HG03135 (cell line): ENCODE data around the gene VARS1.
A peak's percentile ranks its signal among the peaks of the same experiment; 100 is the strongest.
"Not testable (repeated sequence)": the region's sequence is repeated elsewhere in the genome, so short reads cannot be mapped to it uniquely, and the experiment has no call there.

Source experiments
- ATAC-seq: cut with Tn5 transposase; IDR thresholded peaks from one replicate; pipeline ENCODE4 v1.9.1; 2021; ENCODE audit warnings: mild to moderate bottlenecking, moderate library complexity; ENCODE audit not compliant: unreplicated experiment

The VARS1 gene

DNA sequence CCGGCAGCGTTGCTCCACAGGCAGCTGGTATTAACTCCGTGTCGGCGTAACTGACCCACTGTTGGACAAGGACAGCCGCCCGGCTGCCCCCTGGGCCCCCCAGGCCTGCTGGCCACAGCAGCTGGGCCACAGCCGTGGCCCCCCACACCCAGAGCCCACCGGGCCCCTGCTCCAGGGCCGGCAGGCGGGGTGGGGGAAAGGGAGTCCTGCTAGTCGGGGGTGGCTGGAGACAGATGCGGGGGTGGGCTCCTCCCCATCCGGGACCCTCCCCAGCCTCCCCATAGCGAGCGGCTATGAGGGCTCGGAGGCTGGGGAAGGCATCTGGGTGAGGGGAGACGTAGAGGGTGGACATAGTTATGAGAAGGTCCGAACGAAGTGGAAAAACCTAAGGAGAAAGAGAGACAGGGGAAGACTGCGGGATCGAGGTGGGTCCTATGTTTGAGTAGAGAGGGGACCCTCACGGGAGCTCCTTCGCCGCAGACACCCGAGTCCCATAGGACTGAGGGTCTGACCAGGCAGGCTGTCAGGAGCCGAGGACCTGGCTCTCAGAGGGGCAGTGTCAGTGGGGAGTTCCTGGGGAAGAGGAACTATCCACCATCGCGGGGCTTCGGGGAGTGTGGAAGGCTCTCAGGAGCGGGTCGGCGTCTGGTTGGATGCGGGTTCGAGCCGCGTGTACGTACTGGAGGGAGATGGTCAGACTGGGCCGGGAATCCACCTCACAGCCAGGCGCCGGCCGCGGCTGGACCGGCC lies 511 bp downstream of the VARS1 start:
- peak; percentile 3 for ATAC-seq

DNA sequence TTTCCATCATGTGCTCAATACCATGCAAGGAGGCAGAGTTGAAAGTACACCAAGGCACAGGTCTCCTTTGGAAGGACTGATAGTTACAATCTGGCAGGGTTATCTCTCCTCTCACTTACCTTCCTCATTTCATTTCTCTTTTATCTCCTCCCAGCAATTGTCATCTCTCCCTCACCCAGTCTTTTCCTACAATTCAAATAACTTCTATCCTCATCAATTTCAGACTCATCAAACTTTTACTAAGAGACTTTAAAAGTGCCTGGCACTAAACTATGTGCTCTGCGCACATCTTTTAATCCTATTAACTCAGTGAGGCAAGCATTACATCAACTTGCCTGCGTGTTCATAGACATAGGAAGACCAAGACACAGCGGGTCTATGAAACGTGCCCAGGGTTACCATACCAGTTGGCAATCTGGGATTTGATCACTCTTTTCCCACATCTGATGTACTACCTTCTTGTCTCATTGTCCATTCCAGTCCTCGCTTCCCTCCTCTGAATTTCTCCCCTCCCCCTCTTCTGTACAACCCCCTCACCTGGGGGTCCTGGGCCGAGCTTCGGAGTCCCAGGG lies 1.2 kb downstream of the VARS1 start:
- ATAC-seq = no peak

DNA sequence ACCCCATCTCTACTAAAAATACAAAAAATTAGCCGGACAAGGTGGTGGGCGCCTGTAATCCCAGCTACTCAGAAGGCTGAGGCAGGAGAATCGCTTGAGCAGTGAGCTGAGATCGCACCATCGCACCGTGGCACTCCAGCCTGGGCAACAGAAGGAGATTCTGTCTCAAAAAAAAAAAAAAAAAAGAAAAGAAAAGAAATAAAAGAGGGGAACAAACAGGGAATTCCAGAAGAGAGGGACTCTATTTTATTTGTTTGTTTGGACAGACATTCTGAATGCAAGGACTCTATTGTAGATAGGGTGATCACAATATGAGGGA lies 1.7 kb downstream of the VARS1 start:
- ATAC-seq = not testable (repeated sequence)

DNA sequence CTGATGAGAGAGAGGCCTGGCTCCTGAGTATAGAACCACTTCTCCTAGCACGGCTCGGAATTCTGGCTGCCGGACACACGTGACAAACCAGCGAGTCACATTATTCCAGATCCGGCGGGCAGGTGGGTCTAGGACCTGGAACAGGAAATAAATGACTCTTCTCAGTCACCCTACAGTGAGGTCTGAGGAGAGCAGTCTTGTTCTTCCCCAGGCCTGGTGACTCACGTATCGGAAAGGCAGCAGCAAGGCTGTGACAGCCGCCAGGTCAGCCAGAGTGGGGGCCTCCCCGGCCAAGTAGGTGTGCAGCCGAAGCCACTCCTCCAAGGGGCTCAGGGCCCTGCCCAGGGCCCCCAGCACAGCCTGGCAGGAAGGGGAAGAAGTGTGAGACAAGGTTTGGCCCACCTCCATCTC lies 2.8 kb downstream of the VARS1 start:
- ATAC-seq = no peak

DNA sequence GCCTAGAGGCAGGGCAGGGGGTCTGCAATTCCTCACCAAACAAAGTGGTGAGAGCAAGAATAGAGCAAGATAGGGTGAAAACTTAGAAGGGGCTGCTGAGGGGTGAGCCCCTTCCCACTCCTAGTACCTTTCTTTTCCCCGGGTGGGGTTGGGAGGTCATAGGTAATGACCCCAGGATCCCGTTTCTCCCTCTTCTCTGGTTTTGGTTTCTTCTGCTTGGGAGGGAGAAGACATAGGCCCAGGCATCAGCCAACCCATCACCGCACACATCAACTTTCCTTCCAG lies 3.5 kb downstream of the VARS1 start:
- no peak for ATAC-seq

DNA sequence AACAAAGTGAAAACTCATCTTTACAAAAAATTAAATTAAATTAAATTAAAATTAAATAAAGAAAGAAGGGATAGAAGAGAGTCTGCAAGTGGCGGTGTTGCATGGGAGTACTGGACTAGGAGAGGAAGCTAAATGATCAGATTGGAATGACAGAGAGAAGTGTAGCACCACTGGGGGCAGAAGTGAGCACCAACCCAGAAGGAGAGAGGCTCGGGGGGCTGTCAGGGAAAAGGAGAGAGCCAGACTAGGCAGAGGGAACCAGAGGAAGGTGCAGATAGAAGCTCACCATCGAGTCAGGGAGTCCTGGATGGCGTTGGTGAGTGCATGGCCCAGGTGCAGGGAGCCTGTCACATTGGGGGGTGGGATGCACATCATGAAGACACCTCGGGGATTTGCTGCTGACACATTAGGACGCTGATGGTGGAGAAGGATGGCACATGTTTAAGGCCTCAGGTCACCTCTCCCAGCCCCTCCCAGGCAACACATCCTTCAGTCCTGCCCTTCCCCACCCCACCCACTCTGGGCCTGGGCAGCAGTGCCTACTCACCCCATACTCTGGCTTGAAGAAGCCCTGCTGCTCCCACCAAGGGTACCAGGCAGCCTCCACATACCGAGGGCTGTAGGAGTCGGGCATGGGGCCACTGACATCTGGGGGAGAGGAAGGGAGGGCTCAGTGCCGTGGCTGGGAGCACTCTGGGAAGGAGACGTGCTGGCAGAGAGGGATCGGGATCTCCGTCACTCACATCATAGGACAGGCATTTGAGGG lies 4.0 kb downstream of the VARS1 start:
- ATAC-seq = no peak

DNA sequence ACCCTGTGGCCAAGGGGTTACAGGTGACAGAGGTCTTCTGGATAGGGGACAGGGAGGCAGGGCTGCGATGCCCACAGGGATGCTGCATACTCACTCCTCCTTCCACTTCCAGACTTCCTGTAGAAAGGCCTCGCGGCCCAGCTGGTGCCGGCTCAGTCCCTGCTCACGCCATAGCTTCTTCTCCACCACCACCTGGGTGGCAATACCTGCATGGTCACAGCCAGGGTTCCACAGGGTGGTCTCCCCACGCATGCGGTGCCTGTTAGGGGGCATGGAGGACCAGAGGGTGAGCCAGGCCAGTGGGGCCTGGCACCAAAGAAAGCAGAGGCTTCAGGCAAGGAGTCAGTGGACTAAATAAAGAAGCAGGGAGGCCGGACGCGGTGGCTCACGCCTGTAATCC lies 10.1 kb downstream of the VARS1 start:
- ATAC-seq = no peak

DNA sequence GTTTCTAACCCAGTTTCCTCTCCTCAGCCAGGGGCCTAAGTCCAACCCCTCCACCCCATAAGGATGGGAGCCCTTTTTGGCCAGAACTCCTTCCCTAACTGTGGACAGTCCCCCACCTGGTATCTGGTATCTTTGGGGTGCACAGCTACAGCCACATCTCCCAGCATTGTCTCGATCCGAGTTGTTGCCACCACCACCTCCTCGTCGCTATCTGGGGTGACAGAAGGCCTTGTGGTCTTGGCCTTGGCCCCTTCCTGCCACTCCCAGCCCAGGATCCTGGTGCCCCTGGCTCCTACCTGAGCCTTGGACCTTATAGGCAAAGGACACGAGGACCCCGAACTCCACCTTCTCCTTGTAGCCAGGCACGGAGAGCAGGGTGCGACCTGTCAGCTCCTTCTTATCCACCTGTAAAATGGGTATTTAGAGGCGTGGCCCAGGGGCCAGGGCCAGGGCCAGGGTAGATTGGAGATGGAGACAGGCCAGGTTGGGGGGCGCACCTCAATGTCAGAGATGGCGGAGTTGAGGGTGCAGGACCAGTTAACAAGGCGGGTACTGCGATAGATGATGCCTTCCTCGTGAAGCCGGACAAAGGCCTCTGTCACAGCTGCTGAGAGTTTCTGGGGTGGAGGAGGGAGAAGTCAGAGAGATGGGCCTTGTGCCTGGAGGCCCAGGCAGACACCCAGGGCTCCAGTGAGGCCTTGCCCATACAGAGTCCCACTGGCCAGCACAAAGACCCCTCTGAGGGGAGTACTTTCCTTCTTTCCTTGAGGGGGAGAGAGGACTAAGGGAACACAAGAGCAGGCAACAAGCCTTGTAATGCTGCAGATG lies 11.2 kb downstream of the VARS1 start:
- ATAC-seq = no peak

DNA sequence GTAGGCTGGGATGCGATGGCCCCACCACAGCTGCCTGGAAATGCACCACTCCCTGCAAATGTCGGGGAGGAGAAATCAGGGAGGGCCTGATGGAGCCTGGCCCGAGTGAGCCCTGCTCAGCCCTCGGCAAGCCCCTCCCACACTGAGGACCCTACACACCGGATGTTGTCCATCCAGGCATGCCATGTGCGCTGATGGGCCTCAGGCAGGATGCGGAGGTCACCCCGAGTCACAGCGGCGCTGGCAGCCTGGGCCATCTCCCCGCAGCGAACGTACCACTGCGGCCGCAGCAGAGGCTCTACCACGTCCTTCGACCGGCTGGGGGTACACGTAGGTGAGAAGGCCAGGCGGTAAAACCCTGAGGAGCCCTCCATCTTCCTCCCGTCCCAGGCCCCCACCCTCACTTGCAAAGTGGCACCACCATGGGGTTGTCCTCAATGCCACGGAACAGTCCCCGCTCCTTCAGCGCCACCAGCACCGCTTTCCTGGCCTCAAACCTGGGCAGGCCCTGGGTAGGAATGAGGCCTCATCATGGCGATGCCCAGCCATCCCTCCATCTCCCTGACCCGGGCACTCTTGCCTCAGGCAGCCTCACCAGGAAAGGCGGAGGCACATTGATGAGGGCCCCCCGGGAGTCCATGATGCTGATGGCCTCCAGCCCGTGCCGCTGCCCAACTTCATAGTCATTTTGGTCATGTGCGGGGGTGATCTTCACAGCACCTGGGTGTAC lies 13.3 kb downstream of the VARS1 start:
- ATAC-seq = no peak

DNA sequence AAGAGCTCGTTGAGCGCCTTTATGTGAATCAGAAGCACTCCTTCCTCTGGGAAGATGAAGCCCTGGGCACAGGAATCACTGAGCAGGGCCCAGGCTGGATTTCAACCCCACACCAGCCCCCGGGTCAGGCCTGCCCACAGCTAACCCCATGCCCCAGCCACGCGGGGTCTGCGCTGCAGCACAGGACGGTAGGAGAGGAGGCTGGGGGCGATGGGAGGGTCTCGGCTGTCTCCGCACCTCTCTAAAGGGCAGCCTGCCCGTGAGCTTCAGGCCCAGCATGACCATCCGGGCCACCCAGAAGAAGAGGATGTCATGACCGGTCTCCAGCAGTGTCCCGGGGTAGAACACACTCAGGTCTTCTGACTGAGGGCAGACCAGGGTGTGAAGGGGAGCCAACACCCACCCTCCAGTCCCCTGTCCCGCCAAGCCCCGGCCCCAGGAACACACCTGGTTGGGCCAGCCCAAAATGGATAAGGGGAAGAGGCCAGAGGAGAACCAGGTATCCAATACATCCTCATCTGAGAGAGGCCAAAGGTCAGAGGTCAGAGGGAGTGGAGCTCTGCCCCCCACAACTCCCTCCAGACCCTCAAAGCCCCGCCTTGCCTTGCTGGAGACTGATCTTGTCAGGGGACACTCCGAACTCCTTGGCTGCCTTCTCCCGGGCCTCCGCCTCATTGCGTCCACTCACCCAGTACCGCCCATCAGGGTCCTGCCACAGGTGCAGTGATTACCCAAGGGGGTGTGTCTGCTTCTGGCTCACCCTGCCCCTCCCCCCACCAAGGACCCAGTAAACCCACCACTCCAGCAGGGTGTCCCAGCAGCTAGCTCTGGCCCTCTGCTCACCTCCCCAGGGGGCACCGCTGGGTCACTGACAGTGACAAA lies 14.1 kb downstream of the VARS1 start:
- ATAC-seq = no peak

DNA sequence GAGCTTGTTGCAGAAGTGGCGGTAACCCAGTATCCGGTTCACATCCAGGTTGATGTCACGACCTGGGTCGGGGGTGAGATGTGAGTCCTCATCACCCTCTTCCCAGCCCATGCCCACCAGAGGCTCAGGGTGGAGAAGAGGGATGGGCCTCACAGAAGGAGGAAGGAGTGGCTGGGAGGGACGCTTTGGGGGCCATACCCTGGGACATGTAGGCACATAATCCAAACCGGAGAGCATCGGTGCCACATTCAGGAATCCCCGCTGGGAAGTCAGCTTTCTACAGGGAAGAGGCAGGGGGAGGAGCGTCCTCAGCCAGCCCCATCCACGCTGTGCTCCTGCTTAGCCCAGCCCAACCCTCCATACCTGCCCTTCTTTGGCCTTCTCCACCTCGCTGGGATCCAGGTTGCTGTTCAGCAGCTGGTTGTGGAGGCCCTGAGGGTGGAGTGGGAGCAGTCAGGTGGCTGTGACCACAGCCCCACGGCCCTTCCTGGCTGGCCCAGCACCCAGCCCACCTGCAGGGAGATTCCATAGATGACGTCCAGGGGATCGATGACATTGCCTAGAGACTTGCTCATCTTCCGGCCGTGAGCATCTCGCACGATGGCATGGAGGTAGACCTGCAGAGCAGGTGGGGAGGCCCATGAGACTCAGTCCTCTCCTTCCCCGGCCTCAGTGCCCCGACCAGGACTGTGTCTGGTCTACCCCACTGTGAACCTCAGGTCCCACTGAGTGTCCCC lies 14.9 kb downstream of the VARS1 start:
- ATAC-seq = no peak

DNA sequence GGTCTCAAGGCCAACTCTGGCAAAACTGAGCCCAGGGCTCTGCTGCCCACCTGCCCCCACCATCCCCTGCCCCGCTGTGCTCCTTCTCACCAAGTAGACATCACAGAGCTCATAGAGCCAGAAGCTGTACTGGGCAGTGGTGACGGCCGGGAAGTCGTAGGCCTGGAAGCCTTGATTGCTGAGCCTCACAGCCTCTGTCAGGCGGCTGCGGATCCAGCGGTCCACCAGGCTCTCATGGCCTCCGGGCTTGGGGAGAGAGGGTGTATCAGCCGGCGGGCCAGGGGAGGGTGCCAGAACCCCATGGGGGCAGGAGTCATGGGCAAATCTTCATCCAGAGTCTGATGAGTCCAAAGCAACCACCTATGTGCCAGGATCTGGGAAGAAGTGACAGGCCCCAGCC lies 15.6 kb downstream of the VARS1 start:
- ATAC-seq = no peak

DNA sequence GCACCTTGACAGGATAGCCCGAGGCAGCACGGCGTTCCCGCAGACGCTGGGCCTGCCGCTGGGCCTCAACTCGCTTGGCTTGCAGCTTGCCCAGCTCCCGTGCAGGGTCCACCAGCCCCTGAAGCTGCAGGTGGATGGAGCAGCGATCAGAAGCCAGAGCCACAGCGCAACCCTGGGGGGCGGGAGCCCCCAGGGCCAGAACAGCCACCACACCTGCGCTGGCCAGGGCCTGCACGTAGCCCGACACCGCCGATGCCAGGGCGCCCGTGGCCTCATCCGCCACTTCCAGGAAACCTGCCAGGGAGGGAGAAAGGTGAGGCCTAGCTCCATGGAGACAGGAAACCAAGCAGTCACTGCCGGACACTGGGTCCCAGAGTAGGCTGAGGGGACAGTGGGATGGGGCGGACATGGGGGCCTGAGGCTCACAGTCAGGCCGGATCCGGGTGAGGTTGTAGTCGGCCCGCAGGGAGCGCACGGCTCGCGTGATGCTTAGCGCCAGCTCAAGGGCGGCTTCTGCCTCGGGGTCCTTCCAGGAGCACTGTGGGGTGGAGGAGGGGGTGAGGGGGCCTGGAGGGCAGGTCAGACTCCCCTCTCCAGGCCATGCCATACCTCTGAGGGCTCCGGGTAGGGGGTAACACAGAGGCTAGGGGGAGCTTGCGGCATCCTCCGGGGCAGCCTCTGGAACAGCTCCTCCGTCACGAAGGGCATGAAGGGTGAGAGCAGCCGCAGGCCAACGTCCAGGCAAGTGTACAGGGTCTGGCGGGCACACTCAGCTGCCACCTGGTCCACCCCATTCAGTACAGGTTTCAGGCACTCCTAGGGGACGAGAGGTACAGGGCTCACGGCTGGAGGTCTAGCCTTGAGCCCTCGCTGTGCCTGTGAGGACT lies 16.3 kb downstream of the VARS1 start:
- ATAC-seq = no peak

DNA sequence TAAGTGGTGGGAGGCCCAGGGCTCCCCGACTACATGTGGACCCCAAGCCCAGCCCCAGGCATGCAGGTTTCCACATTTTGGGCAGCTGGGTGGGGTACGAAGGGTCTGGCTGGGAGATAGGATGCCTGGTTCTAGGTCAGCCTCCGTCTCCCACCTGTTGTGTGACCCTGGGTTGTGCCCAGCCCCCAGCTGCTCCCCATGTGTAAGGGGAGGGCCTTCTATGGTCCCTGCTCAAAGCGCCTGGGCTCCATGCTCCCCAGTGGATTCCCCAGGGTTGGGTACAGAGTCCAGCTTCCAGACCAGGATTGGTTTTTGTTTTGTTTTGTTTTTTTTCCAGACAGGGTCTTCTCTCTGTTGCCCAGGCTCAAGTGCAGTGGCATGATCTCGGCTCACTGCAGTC lies 17.4 kb downstream of the VARS1 start:
- no peak for ATAC-seq

DNA sequence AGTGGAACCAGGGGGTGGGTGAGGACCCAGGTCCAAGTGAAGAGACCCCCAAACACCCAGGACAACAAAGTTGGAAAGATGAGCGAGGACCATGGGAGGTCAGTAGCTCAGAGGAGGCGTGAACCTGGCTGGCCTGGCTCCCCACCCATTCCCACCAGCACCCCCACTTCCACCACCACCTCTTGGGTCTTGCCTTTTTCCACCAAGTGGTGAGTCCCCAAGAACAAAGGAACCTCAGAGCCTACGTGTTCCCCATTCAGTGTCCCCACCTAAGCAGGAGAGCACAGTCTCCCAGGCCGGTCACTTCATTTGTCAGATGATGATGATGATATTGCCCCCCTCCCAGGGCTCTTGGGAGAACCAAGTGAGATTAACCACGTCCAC lies 17.9 kb downstream of the VARS1 start:
- no peak for ATAC-seq

DNA sequence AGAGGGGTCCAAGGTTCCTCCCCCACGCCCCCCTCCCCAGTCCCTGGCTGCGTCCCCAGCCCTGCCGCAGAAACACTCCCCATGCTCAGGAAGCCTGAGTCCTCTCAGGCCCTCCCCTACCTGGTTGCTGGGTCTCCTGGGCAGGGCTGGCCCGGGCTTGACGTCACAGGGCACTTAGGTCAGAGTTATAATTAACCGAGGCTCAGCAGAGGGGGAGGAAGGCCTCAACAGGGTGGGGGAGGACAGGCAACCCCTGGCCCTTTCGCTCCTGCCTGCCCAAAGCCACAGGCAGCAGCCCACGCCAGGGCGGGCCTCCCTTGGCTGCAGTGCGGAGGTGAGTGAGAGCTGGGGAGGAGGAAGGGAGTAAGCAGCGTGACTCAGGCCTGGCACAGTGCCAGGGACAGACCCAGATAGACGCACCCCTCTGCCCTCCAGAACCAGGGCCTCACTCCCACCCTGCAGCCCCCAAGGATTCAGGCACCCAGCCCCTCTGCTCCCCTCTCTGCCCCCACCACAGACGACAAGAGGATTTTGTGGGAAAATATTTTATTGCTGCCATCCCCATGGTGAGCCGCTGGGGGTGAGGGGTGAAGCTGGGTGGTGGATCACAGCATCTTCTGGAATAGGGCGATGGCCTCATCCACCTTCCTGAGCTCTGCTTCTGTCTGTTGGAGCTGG lies 18.4 kb downstream of the VARS1 start, which contains the start of gene VWA7:
Gene VWA7, minus strand, starts transcription at position 340 of the 678 bp plus-strand sequence. CDS start 549 bp downstream, outside the sequence.
- ATAC-seq = peak; percentile 60

DNA sequence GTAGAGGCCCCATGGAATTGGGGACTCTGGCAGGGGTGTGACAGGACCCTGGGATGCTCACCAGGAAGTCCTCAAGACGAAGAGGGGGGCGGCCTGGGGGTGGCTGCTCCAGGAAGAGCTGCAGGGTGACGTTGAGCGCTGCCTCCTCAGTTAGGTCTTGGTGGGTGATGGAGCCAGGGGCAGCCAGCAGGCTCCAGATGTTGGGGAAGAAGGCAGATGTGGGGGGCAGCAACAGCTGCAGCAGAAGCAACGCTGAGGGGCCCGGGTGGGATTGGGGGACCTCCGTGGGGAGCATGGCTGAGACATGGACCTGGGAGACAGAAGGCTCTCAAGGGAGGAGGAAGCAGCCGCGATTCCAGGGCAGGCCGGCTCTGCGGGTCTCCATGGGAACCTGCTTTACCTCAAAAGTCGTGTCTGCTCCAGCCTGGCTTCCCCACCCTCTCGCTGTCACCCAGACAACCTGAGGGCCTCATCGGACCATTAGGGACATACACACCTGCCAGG lies 19.0 kb downstream of the VARS1 start:
- ATAC-seq = no peak
